Sigmoid colon (tissue), 4 donors: ENCODE measurements around the gene SMG5.

Experiments
- EP300 ChIP-seq, 4 donors: sonication (generic); formaldehyde crosslinking; IDR thresholded peaks; one replicate each; pipeline ENCODE4 v1.6.1; 2017; ENCODE audit warnings: antibody characterized with exemption in 4 of 4
- POLR2A ChIP-seq, 2 donors: fragments of 450-650 bp; IDR thresholded peaks; one replicate each; pipeline ENCODE4 v1.6.1; 2016; ENCODE audit warnings: antibody characterized with exemption in 2 of 2, mild to moderate bottlenecking in 2 of 2, moderate library complexity in 2 of 2
- TF ChIP-seq, protein P1 (sequence below), 4 experiments: fragments of 450-650 bp in 3 of 4; fragments of 200-600 bp in 1 of 4; IDR thresholded peaks; one replicate each; pipeline ENCODE4 v1.5.1; 2016 to 2019; ENCODE audit warnings: antibody characterized with exemption in 4 of 4, mild to moderate bottlenecking in 3 of 4, moderate library complexity in 2 of 4

DNA sequence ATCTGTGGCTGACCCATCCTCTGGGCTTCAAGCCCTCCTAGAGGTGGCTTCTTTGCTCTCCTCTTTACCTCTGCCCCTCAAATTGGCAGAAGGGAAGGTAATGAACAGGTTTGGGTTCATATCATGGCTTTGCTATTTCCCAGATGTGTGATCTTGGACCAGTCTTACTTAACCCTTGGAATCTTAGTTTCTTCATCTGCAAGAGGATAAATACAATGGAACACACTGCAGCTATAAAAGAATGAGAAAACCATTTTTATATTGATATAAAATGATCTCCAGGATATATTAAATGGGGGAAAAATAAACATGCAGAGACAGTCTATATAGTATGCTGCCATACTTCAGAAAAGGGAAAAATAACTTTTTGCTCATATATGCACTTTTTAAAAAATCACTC lies 7.2 kb upstream of the SMG5 start:
- TF ChIP-seq, protein P1, sequence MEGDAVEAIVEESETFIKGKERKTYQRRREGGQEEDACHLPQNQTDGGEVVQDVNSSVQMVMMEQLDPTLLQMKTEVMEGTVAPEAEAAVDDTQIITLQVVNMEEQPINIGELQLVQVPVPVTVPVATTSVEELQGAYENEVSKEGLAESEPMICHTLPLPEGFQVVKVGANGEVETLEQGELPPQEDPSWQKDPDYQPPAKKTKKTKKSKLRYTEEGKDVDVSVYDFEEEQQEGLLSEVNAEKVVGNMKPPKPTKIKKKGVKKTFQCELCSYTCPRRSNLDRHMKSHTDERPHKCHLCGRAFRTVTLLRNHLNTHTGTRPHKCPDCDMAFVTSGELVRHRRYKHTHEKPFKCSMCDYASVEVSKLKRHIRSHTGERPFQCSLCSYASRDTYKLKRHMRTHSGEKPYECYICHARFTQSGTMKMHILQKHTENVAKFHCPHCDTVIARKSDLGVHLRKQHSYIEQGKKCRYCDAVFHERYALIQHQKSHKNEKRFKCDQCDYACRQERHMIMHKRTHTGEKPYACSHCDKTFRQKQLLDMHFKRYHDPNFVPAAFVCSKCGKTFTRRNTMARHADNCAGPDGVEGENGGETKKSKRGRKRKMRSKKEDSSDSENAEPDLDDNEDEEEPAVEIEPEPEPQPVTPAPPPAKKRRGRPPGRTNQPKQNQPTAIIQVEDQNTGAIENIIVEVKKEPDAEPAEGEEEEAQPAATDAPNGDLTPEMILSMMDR (IDR thresholded peaks at IDR 0.05), result no peak
- no peak for TF ChIP-seq EP300 (IDR thresholded peaks at IDR 0.05)
- TF ChIP-seq POLR2A (IDR thresholded peaks at IDR 0.05), result no peak
